ENCODE results near the gene ANK3. TPM values are rescaled to one million over a fixed set of nuclear protein-coding genes. Genes with fewer than 3 reads are reported as not detected.

The ANK3 gene
- total RNA-seq, 2 experiments from 2014 or later: 60.5 to 61.9 TPM

GRCh38 chr10:60414877-60415585 is 25.4 kb upstream of the ANK3 start:
- CTCF ChIA-PET: no interaction called here
- no peak overlapping the region for H3K4me3 Mint-ChIP-seq

GRCh38 chr10:60414111-60414510 is 24.4 kb upstream of the ANK3 start:
- peaks cover 16% of the 10 kb centered on the region for H3K36me3 Mint-ChIP-seq (ENCODE audit: low read depth)
- no peaks in the 10 kb centered on the region for H3K27me3 Mint-ChIP-seq
- DNase-seq: no peak

More at GRCh38 chr10:60414877-60415585, 25.4 kb upstream of the ANK3 start:
- Histone ChIP-seq H3K27me3 (ENCODE audit: control insufficient read depth in 1 of 2, insufficient read depth in 2 of 2, low read length in 2 of 2) (no peaks in the 10 kb centered on the region), H3K4me3 (ENCODE audit: low read length) (no peak overlapping the region), H3K9me3 (ENCODE audit: control insufficient read depth in 1 of 2, insufficient read depth in 1 of 2, low read length in 2 of 2) (no peaks in the 10 kb centered on the region), H3K36me3 (ENCODE audit: insufficient read depth, low read length) (no peaks in the 10 kb centered on the region), H3K27ac (ENCODE audit: low read depth in 1 of 2, low read length in 2 of 2) (no peak overlapping the region), H3K4me1 (ENCODE audit: insufficient read depth, low read length) (no peaks in the 10 kb centered on the region)
- Mint-ChIP-seq H3K27ac (no peak overlapping the region), H3K4me1 (ENCODE audit: low read depth) (peaks cover 4% of the 10 kb centered on the region), H3K36me3 (ENCODE audit: low read depth) (peaks cover 16% of the 10 kb centered on the region), H3K27me3 (no peaks in the 10 kb centered on the region), H3K9me3 (no peaks in the 10 kb centered on the region)
- intact Hi-C loops (cut with DNase I, micrococcal nuclease): no loop called here
- no peak for ATAC-seq (ENCODE audit: poor library complexity)
- POLR2A ChIA-PET: no interaction called here
- no peak for DNase-seq
- TF ChIP-seq CTCF (IDR thresholded peaks at IDR 0.05): no peak

GRCh38 chr10:60413306-60414012 is 23.8 kb upstream of the ANK3 start:
- no peaks in the 10 kb centered on the region for H3K4me1 Mint-ChIP-seq (ENCODE audit: low read depth)
- H3K27ac Mint-ChIP-seq: no peak overlapping the region
- POLR2A ChIA-PET: no interaction called here
- H3K4me3 Mint-ChIP-seq: no peak overlapping the region
- H3K4me3 ChIP-seq (ENCODE audit: low read length): no peak overlapping the region
- intact Hi-C loops (cut with DNase I, micrococcal nuclease): no loop called here
- ATAC-seq (ENCODE audit: poor library complexity) (no peak), DNase-seq (no peak)
- H3K27me3 Mint-ChIP-seq: no peaks in the 10 kb centered on the region
- no peak for TF ChIP-seq CTCF (IDR thresholded peaks at IDR 0.05)
- H3K4me1 ChIP-seq (ENCODE audit: insufficient read depth, low read length): no peaks in the 10 kb centered on the region
- peaks cover 20% of the 10 kb centered on the region for H3K36me3 Mint-ChIP-seq (ENCODE audit: low read depth)
- H3K27me3 ChIP-seq (ENCODE audit: control insufficient read depth in 1 of 2, insufficient read depth in 2 of 2, low read length in 2 of 2): no peaks in the 10 kb centered on the region
- no peaks in the 10 kb centered on the region for H3K9me3 ChIP-seq (ENCODE audit: control insufficient read depth in 1 of 2, insufficient read depth in 1 of 2, low read length in 2 of 2)
- peaks cover 2% of the 10 kb centered on the region for H3K9me3 Mint-ChIP-seq
- no peak overlapping the region for H3K27ac ChIP-seq (ENCODE audit: low read depth in 1 of 2, low read length in 2 of 2)
- H3K36me3 ChIP-seq (ENCODE audit: insufficient read depth, low read length): no peaks in the 10 kb centered on the region
- CTCF ChIA-PET: no interaction called here

More at GRCh38 chr10:60414111-60414510, 24.4 kb upstream of the ANK3 start:
- ChIA-PET POLR2A (no interaction called here), CTCF (no interaction called here)
- Histone ChIP-seq H3K4me1 (ENCODE audit: insufficient read depth, low read length) (no peaks in the 10 kb centered on the region), H3K4me3 (ENCODE audit: low read length) (no peak overlapping the region), H3K27me3 (ENCODE audit: control insufficient read depth in 1 of 2, insufficient read depth in 2 of 2, low read length in 2 of 2) (no peaks in the 10 kb centered on the region), H3K9me3 (ENCODE audit: control insufficient read depth in 1 of 2, insufficient read depth in 1 of 2, low read length in 2 of 2) (no peaks in the 10 kb centered on the region), H3K36me3 (ENCODE audit: insufficient read depth, low read length) (no peaks in the 10 kb centered on the region), H3K27ac (ENCODE audit: low read depth in 1 of 2, low read length in 2 of 2) (no peak overlapping the region)
- H3K4me3 Mint-ChIP-seq: no peak overlapping the region
- intact Hi-C loops (cut with DNase I, micrococcal nuclease): no loop called here
- TF ChIP-seq CTCF (IDR thresholded peaks at IDR 0.05): no peak
- no peaks in the 10 kb centered on the region for H3K4me1 Mint-ChIP-seq (ENCODE audit: low read depth)
- H3K9me3 Mint-ChIP-seq: no peaks in the 10 kb centered on the region
- H3K27ac Mint-ChIP-seq: no peak overlapping the region
- ATAC-seq (ENCODE audit: poor library complexity): no peak
